HG02870 (cell line): ENCODE results near the gene SMAD9.
"Not testable (repeated sequence)": the region's sequence is repeated elsewhere in the genome, so short reads cannot be mapped to it uniquely, and the experiment has no call there.

Experiments used
- ATAC-seq: cut with Tn5 transposase; IDR thresholded peaks from one replicate; pipeline ENCODE4 v1.9.1; 2021; ENCODE audit warnings: mild to moderate bottlenecking, moderate library complexity; ENCODE audit not compliant: unreplicated experiment

SMAD9 gene

GRCh38 chr13:36912973-36913372 lies 7.1 kb downstream of the SMAD9 start:
- no peak for ATAC-seq

GRCh38 chr13:36912369-36912768 lies 7.7 kb downstream of the SMAD9 start:
- ATAC-seq, result no peak

GRCh38 chr13:36910545-36910944 lies 9.5 kb downstream of the SMAD9 start:
- ATAC-seq, result no peak

GRCh38 chr13:36907821-36908220 lies 12.2 kb downstream of the SMAD9 start:
- ATAC-seq, result no peak

GRCh38 chr13:36907266-36907665 lies 12.8 kb downstream of the SMAD9 start:
- ATAC-seq, result no peak

- ATAC-seq, result no peak
Measured at GRCh38 chr13:36905944-36906343, 14.1 kb downstream of the SMAD9 start.

GRCh38 chr13:36903925-36904595 lies 16.0 kb downstream of the SMAD9 start:
- no peak for ATAC-seq

GRCh38 chr13:36897054-36897616 lies 22.9 kb downstream of the SMAD9 start:
- no peak for ATAC-seq

GRCh38 chr13:36891752-36892151 lies 28.3 kb downstream of the SMAD9 start:
- no peak for ATAC-seq

GRCh38 chr13:36888645-36889044 lies 31.4 kb downstream of the SMAD9 start:
- no peak for ATAC-seq

- ATAC-seq, result peak; percentile 63
Measured at GRCh38 chr13:36887758-36888521, 32.1 kb downstream of the SMAD9 start.

GRCh38 chr13:36885901-36886300 lies 34.1 kb downstream of the SMAD9 start:
- no peak for ATAC-seq

- no peak for ATAC-seq
Measured at GRCh38 chr13:36884235-36884634, 35.8 kb downstream of the SMAD9 start.

GRCh38 chr13:36883824-36884223 lies 36.2 kb downstream of the SMAD9 start:
- no peak for ATAC-seq

- not testable (repeated sequence) for ATAC-seq
Measured at GRCh38 chr13:36883392-36883791, 36.6 kb downstream of the SMAD9 start.

GRCh38 chr13:36882829-36883390 lies 37.1 kb downstream of the SMAD9 start:
- no peak for ATAC-seq

- ATAC-seq, result no peak
Measured at GRCh38 chr13:36880961-36881360, 39.1 kb downstream of the SMAD9 start.

GRCh38 chr13:36879218-36879938 lies 40.7 kb downstream of the SMAD9 start:
- ATAC-seq, result no peak

GRCh38 chr13:36875961-36876360 lies 44.1 kb downstream of the SMAD9 start:
- ATAC-seq, result no peak

GRCh38 chr13:36875431-36875830 lies 44.6 kb downstream of the SMAD9 start:
- no peak for ATAC-seq

- no peak for ATAC-seq
Measured at GRCh38 chr13:36872621-36873020, 47.4 kb downstream of the SMAD9 start.
